Stimulated activated CD8-positive, alpha-beta memory T cell treated with anti-CD3 and anti-CD28 coated beads, Interleukin-15, amount 100 ng/mL, for 48 hours (primary cell): ENCODE data around the gene ULK3.

ENCODE experiments used
- DNase-seq, 2 donors: peaks; one replicate each; pipeline ENCODE4 v3.0.0-alpha.2; 2020; ENCODE audit warnings: low read depth in 2 of 2

The ULK3 gene

DNA sequence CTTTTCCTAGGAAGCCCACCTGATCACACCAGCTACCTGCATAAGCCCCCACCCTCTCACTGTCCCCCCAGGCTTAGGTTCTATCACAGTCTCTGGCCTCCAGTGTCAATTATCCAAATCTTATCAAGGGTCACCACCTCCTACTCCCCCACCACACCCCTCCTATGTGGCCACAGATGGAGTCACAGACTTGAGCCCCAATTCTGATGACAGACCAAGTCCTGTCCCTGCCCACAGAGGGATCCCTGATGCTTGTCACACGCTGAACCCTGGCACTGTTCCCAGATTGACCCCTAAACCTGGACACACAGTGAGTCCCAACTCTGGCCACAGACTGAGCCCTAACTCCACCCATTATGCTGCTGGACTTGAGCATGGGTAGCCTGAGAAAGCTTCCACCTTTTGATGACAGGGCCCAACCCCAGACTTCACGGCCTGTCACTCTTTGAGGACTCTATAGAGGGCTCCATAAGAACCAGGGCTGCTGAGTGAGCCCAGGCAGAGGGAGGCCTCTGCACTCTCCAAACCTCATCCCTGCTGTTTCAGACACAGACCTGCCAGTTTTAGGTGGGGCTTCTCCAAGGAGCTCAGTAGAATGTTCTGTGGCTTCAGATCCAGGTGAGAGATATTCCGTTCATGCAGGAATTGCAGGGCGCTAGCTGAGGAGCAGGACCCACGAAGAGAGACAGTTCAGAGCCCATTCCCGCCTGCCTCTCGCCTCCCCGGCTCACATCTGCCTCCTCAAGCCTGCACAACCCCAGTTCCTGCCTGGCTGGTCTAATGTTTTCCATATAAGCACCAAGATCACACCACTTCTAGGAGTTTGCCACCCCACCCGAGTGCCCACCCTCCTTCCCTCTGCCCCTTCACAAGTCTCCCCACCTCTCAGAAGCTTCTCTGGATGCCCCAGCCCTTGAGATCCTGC, 1.8 kb downstream of the ULK3 start:
- DNase-seq = no peak

DNA sequence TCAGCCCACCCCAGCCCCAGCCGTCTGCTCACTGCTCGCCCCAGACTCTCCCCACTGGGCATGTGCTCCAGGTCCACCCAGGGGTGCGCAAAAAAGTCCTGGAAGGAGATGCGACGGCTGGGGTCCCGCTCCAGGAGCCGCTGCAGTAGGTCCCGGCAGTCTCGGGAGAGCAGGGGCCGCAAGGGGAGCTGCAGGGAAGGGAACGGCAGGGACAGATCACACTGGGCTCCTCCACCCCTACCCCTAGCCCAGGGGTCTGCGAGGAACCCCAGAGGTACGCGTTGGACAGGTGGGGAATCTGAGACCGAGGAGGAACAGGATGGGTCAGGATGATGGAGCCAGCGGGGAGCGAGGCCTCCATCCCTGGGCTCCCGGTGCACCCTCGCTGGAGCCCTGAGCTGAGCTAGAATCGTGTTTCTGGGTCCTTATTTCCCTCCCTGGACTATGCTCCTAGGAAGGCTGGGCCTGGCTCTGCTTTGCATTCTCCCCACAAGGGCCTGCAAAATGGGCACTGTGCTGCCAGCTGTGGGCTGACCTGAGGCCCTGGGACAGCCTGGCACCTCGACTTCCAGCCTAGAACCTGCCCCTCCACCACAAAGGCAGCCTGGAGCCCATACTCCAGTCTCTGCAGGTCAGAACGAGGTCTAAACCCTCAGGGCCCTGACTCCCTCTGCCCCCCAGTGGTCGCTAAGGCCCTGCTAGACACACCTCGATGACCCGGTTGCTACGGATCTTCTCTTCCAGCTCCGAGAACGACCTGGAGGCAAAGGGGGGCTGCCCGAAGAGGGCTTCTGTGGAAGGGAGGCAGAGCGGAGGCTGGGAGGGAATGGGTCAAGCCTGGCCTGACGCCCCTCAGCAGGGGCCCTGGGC, 3.2 kb downstream of the ULK3 start:
- no peak for DNase-seq

DNA sequence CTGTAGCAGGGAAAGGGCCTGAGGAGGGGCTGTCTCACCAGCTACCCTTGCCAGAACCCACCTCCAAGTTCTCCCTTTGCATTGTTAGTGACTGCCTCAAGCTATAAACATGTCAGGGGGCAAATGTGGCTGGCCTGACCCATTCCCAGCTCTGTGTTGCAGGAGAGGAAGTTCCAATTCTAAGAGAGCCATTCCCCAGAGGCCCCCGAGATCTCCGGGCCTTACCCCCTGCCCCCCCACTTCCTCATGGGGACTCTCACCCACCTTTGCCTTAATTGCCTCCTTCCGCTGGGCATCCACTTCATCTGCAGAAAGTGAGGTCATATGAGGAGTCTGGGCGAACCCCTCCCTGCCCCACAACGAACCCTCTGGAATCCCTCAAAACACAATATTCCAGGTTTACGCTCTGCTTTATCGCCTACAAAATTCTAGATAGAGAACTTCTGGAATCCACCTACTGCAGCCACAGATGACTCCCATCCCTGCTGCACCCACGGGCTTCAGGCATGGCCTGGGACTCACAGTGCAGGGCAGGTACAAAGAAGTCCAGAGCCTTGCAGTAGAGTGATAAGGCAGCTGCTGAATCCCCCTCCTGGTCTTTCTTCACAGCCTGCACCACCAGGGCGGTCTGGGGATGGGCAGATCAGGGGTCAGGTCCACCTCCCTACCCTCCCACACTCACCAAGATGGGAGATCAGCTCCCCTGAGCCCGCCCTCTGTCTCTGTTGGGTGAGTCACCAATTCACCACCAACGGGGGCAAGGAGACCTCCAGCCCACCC, 4.0 kb downstream of the ULK3 start:
- DNase-seq = no peak

DNA sequence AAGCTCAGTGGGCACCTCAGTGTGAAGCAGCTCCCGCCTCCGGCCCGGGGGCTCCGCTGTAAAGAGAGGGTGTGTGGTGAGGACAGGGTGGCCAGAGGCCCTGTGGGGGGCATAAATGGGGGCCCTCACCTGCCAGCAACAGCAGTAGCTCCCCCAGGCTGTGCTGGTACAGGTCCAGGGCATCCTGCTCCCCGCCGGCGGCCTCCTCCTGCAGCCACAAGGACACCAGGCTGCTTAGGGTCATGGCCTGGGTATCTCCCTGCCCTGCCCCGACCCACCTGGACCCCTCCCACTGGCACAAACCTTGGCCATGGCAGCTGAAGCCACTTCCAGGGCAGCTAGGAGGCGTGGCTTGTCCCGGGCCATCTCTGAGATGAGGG, 4.8 kb downstream of the ULK3 start:
- DNase-seq = no peak

DNA sequence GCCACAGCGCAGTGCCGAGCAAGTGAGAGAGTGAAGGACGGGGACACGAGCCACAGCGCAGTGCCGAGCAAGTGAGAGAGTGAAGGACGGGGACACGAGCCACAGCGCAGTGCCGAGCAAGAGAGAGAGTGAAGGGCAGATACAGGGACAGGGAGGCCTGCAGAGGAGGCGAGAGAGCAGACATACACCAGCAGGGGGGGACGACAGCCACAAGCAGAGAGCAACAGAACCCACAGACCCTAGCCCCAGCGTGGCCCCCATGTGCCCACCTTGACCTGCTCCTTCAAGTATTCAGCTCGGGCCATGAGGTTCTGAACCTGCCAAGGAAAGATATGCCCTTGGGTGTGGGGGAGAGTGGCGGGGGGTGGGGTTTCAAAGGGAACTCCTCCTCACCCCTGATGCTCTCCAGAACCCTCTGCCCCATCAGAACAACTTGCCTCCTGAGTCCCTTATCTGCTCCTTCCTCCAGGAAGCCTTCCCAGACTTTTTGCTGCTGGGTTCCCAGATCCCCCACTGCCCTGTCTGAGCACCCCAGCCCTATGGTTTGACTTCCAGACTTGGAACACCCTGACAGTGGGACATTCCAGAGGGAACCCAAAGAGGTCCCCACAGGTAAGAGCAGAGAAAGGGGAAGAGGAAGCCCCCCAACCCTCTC, 5.3 kb downstream of the ULK3 start:
- DNase-seq = no peak

DNA sequence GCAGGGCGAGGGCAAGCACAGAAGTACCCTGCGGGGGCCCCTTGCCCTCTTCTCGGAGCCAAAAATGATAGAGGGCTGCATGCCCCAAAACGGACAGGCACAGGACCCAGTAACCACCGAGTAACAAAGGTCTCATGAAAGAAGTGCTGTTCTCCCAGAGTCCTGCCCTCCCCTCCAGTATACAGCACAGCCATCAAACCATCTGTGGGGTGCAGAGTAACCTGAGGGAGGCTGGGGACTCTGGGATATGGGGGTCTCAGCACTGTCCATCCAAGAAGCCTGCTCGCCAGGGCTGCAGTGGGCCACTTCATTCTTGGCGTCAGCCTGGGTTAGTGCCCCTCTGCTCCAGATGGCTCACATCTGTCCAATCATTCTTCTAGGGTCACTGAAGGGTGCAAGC, 6.1 kb downstream of the ULK3 start:
- no peak for DNase-seq

DNA sequence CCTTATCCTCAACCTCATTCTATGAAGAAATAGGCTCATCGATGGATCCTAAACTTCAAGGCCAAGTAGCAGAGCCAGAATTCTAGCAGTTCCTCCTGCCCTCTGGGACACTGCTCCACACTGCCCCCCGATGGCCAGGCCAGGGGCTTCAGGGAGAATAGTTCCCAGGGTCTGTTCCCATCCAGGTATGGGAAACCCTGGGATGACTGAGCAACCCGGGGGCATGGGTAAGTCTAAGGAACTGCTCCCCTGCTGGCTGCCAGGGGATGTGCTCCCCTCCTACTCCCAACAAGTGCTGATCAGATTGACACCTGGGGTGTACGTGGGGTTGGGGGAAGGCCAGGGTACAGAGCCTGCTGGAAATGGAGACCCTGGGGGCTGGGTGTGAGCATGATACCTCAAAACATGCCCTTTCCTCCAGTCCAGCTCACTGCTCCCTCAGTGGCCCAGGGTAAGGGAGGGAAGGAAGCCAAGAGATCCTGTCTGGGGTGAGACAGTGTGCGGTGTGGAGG, 7.6 kb downstream of the ULK3 start:
- DNase-seq = peak in 1 of 2 donors; percentile 18

DNA sequence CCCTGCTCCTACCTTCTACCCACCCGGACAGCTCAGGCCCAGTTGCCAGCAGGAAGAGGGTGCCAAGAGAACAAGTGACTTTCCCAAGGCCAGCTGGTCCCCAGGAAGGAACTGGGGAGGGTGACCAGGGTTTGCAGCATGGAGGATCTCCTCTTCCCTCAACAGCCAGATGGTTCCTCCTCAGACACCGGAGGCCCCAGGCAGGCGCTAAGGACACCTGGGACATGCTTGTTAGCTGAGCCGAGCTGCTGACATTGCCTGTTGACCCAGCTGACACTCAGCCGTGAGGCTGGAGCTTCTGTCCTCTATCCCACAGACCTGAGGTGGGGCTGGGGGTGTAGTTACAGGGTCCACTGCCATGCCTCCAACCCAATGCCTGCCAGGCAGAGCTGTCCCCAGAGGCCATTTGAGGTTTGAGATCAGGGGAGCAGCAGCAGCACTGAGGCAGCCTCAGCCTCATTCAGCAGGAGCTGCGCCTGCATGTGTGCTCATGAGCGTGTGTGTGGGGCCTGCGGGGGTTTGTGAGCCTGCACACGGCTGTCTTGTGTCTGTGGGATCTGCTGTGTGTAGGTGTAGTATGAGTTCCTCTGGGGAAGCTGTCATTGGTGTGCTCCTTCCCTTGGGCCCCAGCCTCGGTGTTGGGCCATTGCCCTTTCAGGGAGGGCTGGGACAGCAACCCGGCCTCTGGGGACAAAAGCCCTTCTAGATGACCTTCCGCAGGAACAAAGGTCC, 9.4 kb downstream of the ULK3 start:
- no peak for DNase-seq

DNA sequence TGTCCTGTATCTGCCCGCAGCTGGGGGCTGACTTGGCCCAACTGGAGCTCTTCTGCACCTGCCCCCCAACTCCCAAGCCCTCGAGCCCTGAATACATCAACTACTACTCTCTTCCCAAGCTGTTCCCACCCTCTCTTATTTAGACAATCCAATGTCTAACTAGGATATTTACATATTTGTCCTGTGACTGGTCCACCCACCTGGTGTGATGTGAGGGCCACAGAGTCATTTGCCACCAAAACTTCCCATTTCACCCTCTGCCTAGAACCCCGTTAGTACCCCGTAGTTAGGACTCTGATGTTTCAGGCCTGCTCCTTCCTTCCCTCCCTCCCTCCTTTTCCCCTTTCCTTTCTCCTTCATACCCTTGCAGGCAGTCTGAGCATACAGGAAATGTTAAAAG, 10.1 kb downstream of the ULK3 start:
- DNase-seq = no peak

DNA sequence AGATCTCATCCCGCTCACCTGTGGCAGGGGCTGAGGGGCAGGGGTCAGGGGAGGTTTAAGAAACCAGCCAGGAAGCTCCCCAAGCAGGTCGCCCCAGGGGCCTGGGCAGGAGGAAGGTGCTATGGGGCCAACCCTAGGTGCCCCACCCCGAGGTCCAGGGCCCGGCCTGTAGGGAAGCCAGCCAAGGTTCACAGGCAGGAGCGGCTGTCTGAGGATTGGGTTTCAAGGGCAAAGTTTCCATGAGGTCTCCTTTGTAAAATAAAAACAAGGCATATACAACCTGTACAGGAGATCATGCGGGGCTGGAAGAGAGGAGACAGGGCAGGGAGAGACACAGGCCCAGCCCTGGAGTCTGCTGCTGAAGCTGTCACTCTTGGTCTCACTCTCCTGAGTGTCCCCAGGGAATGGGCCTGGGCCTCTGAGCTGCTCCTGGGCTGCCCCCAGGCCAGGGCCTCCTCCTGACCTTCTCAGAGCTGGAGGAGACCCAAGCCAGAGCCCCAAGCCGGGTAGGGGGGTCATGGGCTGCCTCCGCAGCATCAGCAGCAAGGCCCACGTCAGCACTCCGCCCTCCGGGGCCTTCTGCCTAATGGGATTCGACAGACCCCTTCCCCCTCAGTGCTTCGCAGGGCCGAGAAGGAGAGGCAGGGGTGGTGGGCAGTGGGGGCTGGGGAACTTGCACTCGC, 11.0 kb downstream of the ULK3 start:
- no peak for DNase-seq

DNA sequence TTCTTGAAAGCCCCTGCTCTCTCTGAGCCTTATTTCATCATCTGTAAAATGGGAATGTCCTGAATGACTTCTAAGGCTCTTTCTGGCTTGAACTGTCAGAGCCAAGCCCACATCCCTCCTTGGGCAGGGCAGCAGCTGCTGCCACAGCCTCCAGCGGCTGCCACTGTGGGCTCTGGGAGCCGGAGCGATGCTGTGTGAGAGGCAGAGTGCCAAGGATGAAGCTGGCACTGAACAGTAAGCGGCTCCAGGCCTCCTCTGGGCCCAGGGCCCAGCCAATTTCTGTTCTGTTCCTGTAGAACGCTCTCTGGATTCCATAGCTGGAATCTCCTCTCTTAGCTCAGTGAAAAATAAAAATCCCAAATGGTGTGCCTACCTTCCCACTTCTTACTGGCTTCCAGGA, 12.1 kb downstream of the ULK3 start:
- no peak for DNase-seq

DNA sequence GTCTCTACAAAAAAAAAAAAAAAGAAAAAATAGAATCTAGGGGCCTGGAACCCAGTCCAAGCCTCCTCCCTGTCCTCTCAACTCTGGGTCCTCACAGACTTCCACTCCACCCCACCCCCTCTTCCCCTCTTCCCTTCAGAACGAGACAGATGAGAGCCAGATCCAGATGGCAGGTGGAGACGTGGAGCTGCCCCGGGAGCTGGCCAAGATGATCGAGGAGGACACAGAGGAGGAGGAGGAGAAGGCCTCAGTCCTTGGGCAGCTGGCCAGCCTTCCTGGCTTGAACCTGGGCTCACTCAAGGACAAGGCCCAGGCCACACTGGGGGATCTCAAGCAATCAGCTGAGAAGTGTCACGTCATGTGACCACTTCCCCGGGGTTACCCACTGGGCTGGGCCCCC, 13.0 kb downstream of the ULK3 start:
- no peak for DNase-seq

DNA sequence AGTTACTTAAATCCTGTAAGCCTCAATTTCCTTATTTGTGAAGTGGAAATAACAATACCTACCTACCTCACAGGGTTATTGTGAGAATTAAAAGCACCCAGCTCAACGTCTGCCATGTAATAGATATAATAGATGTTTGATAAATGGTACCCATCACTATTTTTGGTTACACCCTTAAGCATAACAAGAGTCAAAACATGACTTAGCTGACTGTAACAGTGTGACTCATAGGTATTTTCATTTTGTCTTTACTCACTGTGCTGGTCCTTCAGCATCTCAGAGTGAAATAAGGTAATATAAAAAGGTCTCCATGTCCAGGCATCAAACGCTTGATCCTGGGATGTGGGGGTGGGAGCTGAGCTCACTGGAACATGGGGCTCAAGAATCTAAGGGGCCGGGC, 13.5 kb downstream of the ULK3 start:
- DNase-seq = no peak

DNA sequence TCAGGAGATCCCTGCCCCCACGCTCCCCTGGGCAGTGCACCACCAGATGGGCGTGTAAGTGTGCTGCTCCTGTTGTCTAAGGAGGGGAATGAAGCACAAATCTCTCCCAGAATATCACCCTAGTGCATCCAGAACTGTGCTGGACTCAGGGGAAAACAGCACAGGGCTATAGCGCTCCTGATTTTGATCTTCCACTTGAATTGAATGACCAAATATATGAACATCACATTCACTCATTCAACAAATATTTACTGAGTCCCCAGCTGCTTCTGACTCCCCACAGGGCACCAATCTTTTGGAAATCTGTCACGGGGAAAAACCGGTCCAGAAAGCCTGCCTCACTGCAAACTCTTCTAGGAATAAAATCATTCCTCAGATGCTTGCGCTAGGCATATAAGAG, 14.1 kb downstream of the ULK3 start:
- no peak for DNase-seq

DNA sequence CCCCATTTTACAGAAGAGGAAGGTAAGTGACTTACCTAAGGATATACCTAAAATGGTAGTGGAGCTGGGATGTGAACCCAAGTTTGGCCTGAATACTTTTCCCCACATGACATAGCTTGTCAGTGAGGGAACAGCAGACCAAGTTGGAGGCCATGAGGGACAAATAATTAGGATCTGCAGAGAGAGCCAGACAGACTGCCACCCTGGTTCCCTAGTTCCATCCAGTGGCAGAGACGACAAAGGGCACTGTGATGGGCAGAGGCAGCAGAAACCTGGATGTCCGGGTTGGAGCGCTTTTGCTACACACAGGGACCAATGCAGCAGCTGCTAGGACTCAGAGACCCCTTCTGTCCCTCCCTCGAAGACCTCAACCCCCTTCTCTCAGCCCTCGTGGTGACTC, 15.3 kb downstream of the ULK3 start:
- no peak for DNase-seq

DNA sequence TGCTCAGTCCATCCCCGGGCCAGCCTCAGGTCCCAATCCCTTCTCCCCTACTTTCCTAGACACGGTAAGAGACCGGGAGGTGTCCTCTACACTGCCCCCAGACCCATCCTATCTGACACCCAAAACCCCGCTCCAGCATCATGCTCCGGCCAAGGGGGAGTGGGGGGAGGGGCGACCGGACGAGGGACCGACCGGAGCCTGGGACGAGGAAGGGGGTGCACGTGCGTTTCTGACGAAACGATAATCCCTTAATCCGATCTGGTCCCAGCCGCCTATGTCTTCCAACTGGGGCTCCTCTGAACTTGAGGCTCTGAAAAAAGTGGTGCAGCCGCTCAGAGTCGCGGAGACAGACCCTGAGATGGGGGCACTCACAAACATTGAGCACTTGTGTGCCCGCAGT, 16.0 kb downstream of the ULK3 start:
- no peak for DNase-seq

DNA sequence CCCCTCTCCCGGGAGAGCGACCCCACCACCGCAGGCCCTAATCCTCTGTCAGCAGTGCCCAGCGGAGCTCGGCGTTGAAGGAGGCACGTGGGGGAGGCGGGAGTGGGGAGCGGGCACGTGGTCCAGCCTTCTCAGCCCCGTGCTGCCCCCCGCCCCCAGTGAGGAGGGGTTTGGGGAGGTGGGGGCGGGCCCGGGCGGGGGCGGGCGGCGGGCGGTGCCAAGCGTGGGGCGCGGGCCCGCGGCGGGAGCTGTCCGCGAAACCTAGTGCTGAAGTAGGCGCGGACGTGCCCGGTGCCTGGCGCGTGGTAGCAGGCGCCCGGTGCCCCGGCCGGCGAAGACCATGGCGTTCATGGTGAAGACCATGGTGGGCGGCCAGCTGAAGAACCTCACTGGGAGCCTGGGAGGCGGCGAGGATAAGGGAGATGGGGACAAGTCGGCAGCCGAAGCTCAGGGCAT, 16.6 kb downstream of the ULK3 start, which contains the start of gene CPLX3:
TSS of gene CPLX3 (plus strand) at position 264 of the 456 bp plus-strand sequence. CDS start at position 341, 77 bp downstream.
- peak in 1 of 2 donors; percentile 6 for DNase-seq

DNA sequence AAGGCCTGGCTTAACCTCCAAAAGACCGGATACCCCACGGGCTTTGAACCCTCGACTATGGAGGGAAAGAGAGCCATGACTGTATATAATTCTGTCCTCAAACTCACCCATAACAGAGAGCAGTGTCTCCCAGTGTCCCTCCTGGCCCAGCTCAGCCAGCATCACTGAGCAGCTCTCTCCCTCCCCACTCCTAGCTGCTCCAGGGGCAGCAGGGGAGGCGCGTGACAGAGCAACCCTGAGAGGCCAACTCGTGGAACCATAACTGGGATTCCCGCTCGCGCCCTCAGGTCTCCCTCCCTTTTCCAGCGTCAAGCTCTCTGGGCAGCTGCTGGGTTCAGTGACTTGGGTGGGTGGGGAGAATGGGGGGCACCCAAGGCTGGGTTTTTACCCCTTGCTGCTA, 17.1 kb downstream of the ULK3 start:
- no peak for DNase-seq

DNA sequence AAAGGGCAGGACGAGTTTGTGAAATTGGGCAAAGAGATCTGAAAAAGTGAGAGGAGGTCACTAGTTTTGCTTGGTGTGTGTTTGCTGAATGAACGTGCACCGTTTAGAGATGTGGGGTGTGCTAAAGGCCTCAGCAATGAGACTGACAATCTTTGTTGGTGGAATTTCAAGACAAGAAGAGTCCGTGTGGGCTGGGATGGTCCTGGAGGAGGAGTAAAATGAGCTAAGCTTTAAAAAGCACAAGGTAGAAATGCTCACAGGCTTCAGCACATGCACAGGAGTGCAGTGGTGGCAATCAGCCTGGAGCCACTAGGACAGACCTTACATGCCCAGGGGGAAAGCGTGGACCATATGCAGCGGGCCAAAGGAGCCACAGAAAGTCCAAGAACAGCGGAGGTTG, 18.0 kb downstream of the ULK3 start:
- DNase-seq = no peak

DNA sequence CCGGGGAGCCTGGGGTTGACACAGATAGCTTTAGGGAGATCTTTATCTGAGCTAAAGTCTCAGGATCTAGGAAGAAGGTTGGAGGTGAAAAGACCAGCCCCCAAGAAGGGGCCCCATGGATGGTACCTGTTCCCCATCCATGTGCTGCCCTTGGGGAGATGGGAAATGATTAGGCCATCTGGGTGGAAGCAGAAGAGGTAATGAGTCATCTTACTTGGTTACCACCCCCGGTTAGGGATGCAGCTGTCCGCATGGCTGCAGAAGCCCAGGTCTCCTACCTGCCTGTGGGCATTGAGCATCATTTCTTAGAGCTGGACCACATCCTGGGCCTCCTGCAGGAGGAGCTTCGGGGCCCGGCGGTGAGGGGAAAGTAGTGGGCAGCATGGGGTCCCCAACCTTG, 19.6 kb downstream of the ULK3 start:
- no peak for DNase-seq
